PC-3 (cell line): ENCODE measurements around the gene APBA2. TPM values are rescaled to one million over a fixed set of nuclear protein-coding genes. Genes with fewer than 3 reads are reported as not detected.

Experiments used
- ATAC-seq: fragments of 200-7000 bp; cut with Tn5 transposase; 2 replicates; pipeline ENCODE4 v1.9.1; 2020; ENCODE audit warnings: mild to moderate bottlenecking, moderate library complexity
- BruUV-seq: library from RNA; stranded (reverse); fragments of 400-500 nt; replicated peaks from 2 replicates; lab custom pipeline; 2021; lab: Mats Ljungman, UMichigan
- CTCF ChIA-PET: fragments of 300-600 bp; sonication (Branson Sonifier 250); formaldehyde crosslinking; loops from one replicate; lab custom pipeline; 2022; ENCODE audit warnings: antibody characterized with exemption; lab: Charles Lee
- POLR2A ChIA-PET: fragments of 300-600 bp; sonication (Branson Sonifier 250); formaldehyde crosslinking; loops from one replicate; lab custom pipeline; 2022; ENCODE audit warnings: antibody characterized with exemption; ENCODE audit not compliant: unreplicated experiment; lab: Charles Lee
- DNase-seq: peaks from one replicate; pipeline ENCODE4 v3.0.0-alpha.2; 2015
- H2AFZ ChIP-seq: fragments of 300-600 bp; sonication (generic); 2 replicates; pipeline ENCODE4 v1.6.0; 2016; ENCODE audit warnings: antibody characterized with exemption, low read length
- H3F3A ChIP-seq: fragments of 300-600 bp; sonication (generic); one replicate; pipeline ENCODE4 v1.6.0; 2017; ENCODE audit warnings: antibody characterized with exemption, low read length, control low read depth, mild to moderate bottlenecking; ENCODE audit not compliant: unreplicated experiment
- H3K27ac ChIP-seq: fragments of 300-600 bp; sonication (generic); 2 replicates; pipeline ENCODE4 v1.5.1; 2016; ENCODE audit warnings: mild to moderate bottlenecking, low read length
- H3K27me3 ChIP-seq: fragments of 300-600 bp; sonication (generic); 2 replicates; pipeline ENCODE4 v1.6.1; 2016; ENCODE audit warnings: low read length, mixed read lengths
- H3K36me3 ChIP-seq: fragments of 300-600 bp; sonication (generic); 2 replicates; pipeline ENCODE4 v1.6.1; 2016; ENCODE audit warnings: low read depth, mixed run types, low read length, mixed read lengths
- H3K4me1 ChIP-seq: fragments of 300-600 bp; sonication (generic); 2 replicates; pipeline ENCODE4 v1.5.1; 2016; ENCODE audit warnings: low read length; ENCODE audit not compliant: insufficient read depth
- H3K4me2 ChIP-seq: fragments of 300-600 bp; sonication (generic); 2 replicates; pipeline ENCODE4 v1.6.0; 2016; ENCODE audit warnings: low read length
- H3K4me3 ChIP-seq: fragments of 300-600 bp; sonication (generic); 2 replicates; pipeline ENCODE4 v1.5.1; 2016; ENCODE audit warnings: mild to moderate bottlenecking, low read length, mixed read lengths
- H3K79me2 ChIP-seq: fragments of 300-600 bp; sonication (generic); 2 replicates; pipeline ENCODE4 v1.6.1; 2017; ENCODE audit warnings: low read length, mixed read lengths
- H3K9ac ChIP-seq: fragments of 300-600 bp; sonication (generic); 2 replicates; pipeline ENCODE4 v1.6.0; 2016; ENCODE audit warnings: mild to moderate bottlenecking, low read length
- H3K9me2 ChIP-seq: fragments of 300-600 bp; sonication (generic); replicated peaks from 2 replicates; pipeline ENCODE4 v1.6.1; 2016; ENCODE audit warnings: mixed run types, low read length, mixed read lengths
- H3K9me3 ChIP-seq: fragments of 300-600 bp; sonication (generic); 2 replicates; pipeline ENCODE4 v1.6.1; 2016; ENCODE audit warnings: low read length, mixed read lengths
- H4K20me1 ChIP-seq: fragments of 300-600 bp; sonication (generic); 2 replicates; pipeline ENCODE4 v1.6.1; 2016; ENCODE audit warnings: low read length, mixed read lengths
- EZH2 ChIP-seq: fragments of 300-600 bp; sonication (generic); IDR thresholded peaks from one replicate; pipeline ENCODE4 v1.6.1; 2017; ENCODE audit warnings: antibody characterized with exemption, mild to moderate bottlenecking, low read length; ENCODE audit not compliant: unreplicated experiment
- EZH2phosphoT487 ChIP-seq: fragments of 300-600 bp; sonication (generic); IDR thresholded peaks from 2 replicates; pipeline ENCODE4 v1.6.1; 2018; ENCODE audit warnings: mild to moderate bottlenecking, antibody characterized with exemption, low read length, borderline replicate concordance
- intact Hi-C: fragments of 100-400 bp; cut with micrococcal nuclease; formaldehyde crosslinking; loops from 2 replicates; pipeline ENCODE4 v1.9.0; 2023
- total RNA-seq: library from RNA; depleted of rRNA; stranded (reverse); fragments of >200 nt; gene quantifications from 2 replicates; pipeline ENCODE4 v1.2.3, GENCODE V29; 2014
- TF ChIP-seq, protein P1 (sequence below): fragments of 300-600 bp; sonication (generic); conservative IDR thresholded peaks from 2 replicates; pipeline ENCODE4 v1.5.1; 2017; ENCODE audit warnings: antibody characterized with exemption, low read depth, mild to moderate bottlenecking, low read length

The APBA2 gene
- total RNA-seq, 1 experiment from 2014 or later = 61.7 TPM

GRCh38 chr15:28899061-28899738 lies 13.4 kb downstream of the APBA2 start:
- H3K4me1 ChIP-seq = peaks cover 14% of the 10 kb centered on the region
- no peaks in the 10 kb centered on the region for H4K20me1 ChIP-seq
- H3K36me3 ChIP-seq = no peaks in the 10 kb centered on the region
- no peaks in the 10 kb centered on the region for H3K27me3 ChIP-seq
- H3K4me3 ChIP-seq = no peak overlapping the region
- H3K79me2 ChIP-seq = peaks cover 76% of the 10 kb centered on the region
- H3K9me2 ChIP-seq = no peaks in the 10 kb centered on the region
- DNase-seq (no peak), ATAC-seq (no peak)
- no peak overlapping the region for H2AFZ ChIP-seq
- POLR2A ChIA-PET = no interaction called here
- no peak overlapping the region for H3K9ac ChIP-seq
- H3F3A ChIP-seq = no peaks in the 10 kb centered on the region
- no TSS peak for BruUV-seq
- intact Hi-C loops = no loop called here
- H3K27ac ChIP-seq = no peak overlapping the region
- CTCF ChIA-PET = interaction anchor here (0.6 kb wide), 1 partner anchor 14 kb away, joined by 6 read pairs; no protein-coding TSS in a partner anchor
- H3K9me3 ChIP-seq = no peaks in the 10 kb centered on the region
- no peak overlapping the region for H3K4me2 ChIP-seq
- TF ChIP-seq, protein P1, sequence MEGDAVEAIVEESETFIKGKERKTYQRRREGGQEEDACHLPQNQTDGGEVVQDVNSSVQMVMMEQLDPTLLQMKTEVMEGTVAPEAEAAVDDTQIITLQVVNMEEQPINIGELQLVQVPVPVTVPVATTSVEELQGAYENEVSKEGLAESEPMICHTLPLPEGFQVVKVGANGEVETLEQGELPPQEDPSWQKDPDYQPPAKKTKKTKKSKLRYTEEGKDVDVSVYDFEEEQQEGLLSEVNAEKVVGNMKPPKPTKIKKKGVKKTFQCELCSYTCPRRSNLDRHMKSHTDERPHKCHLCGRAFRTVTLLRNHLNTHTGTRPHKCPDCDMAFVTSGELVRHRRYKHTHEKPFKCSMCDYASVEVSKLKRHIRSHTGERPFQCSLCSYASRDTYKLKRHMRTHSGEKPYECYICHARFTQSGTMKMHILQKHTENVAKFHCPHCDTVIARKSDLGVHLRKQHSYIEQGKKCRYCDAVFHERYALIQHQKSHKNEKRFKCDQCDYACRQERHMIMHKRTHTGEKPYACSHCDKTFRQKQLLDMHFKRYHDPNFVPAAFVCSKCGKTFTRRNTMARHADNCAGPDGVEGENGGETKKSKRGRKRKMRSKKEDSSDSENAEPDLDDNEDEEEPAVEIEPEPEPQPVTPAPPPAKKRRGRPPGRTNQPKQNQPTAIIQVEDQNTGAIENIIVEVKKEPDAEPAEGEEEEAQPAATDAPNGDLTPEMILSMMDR = no peak
- TF ChIP-seq EZH2 (no peak), EZH2phosphoT487 (no peak)

DNA sequence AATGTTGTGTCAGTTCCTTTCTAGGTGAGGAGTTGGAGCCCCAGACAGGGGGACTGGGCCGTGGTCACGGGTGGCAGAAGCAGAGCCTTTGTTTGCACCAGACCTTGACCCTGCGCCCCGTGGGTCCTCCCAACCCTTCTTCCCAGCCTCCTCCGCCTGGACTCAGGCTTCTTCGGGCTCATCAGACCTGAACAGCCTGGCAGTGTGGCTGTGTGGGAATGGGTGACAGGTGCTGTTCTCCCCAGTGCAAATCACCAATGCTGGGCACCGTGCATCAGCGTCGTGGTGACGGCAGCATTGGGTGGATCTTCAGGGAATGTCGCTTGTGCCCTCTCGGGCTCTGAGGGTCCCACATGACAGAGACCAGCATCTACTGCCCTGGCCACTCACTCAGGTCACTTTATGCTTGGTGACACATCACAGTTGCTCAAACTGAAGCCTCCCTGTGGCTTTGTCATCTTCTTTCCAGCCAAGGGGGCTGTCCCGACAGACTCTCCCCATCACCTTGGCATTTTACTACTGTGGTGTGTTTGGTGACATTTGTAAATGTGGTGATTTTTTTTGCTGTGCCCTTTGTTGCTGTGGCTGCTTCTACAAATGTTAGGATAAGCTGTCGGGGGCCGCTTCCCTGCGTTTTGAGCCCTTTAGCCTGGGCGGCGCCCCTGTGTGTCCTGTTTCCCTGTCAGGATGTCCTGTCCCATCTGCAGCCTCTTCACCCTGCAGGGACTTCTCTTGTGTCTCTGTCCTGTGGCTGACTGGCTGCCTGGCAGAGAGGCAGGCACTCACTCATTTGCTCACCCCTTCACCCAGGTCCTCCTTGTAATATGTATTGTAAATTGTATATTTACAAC lies 14.5 kb downstream of the APBA2 start:
- Histone ChIP-seq H3K9me3 (no peaks in the 10 kb centered on the region), H3K36me3 (no peaks in the 10 kb centered on the region), H3K4me3 (no peak overlapping the region), H3K9me2 (no peaks in the 10 kb centered on the region), H3K27ac (no peak overlapping the region), H4K20me1 (no peaks in the 10 kb centered on the region), H3K27me3 (no peaks in the 10 kb centered on the region), H2AFZ (no peak overlapping the region), H3K4me1 (peaks cover 14% of the 10 kb centered on the region), H3K9ac (no peak overlapping the region), H3K79me2 (peaks cover 71% of the 10 kb centered on the region), H3F3A (no peaks in the 10 kb centered on the region), H3K4me2 (no peak overlapping the region)
- intact Hi-C loops = no loop called here
- ChIA-PET POLR2A (no interaction called here), CTCF (no interaction called here)
- TF ChIP-seq, protein P1 = no peak
- no peak for TF ChIP-seq EZH2
- TF ChIP-seq EZH2phosphoT487 = no peak
- no TSS peak for BruUV-seq
- ATAC-seq (no peak), DNase-seq (no peak)
